Gastroesophageal sphincter (tissue), 4 donors: ENCODE measurements around the gene STT3B. TPM values are rescaled to one million over a fixed set of nuclear protein-coding genes. Genes with fewer than 3 reads are reported as not detected.
"Not testable (repeated sequence)": the region's sequence is repeated elsewhere in the genome, so short reads cannot be mapped to it uniquely, and the experiment has no call there.

Experiments used
- ATAC-seq: fragments of 150-250 bp; one replicate; pipeline ENCODE4 v1.9.1; 2016; ENCODE audit warnings: mild to moderate bottlenecking, moderate library complexity
- H3K27ac ChIP-seq, 4 donors: fragments of 200-600 bp; sonication (generic) in 3 of 4; 1 replicate in 3 of 4; 2 replicates in 1 of 4; pipeline ENCODE4 v1.5.1; 2016 to 2019
- H3K27me3 ChIP-seq: fragments of 200-600 bp; sonication (generic); one replicate; pipeline ENCODE4 v1.5.1; 2019
- H3K36me3 ChIP-seq, 2 donors: fragments of 200-600 bp; sonication (generic); one replicate each; pipeline ENCODE4 v1.5.1; 2019; ENCODE audit warnings: control low read depth in 1 of 2
- H3K4me1 ChIP-seq, 3 donors: fragments of 200-600 bp; sonication (generic); 1 replicate in 2 of 3; 2 replicates in 1 of 3; pipeline ENCODE4 v1.5.1; 2016 to 2019; ENCODE audit warnings: control low read depth in 2 of 3
- H3K4me3 ChIP-seq, 2 donors: fragments of 200-600 bp; sonication (generic); one replicate each; pipeline ENCODE4 v1.5.1; 2019; ENCODE audit warnings: mild to moderate bottlenecking in 1 of 2, moderate library complexity in 1 of 2
- H3K9me3 ChIP-seq, 3 donors: fragments of 200-600 bp; sonication (generic); one replicate each; pipeline ENCODE4 v1.5.1; 2017 to 2019; ENCODE audit warnings: control low read depth in 2 of 3
- EP300 ChIP-seq: sonication (generic); formaldehyde crosslinking; IDR thresholded peaks from one replicate; pipeline ENCODE4 v1.6.1; 2017; ENCODE audit warnings: antibody characterized with exemption, mild to moderate bottlenecking
- POLR2A ChIP-seq, 2 donors: fragments of 450-650 bp; IDR thresholded peaks; one replicate each; pipeline ENCODE4 v1.6.1; 2017; ENCODE audit warnings: antibody characterized with exemption in 2 of 2, mild to moderate bottlenecking in 2 of 2, moderate library complexity in 1 of 2
- POLR2AphosphoS5 ChIP-seq: sonication (generic); formaldehyde crosslinking; IDR thresholded peaks from one replicate; pipeline ENCODE4 v1.6.1; 2017; ENCODE audit warnings: antibody characterized with exemption
- WGBS, 2 donors: methylation state at CpG; one replicate each; pipeline ENCODE4 v1.1.5; 2018; ENCODE audit warnings: low coverage in 1 of 2; 5-methylcytosine and 5-hydroxymethylcytosine counted together
- total RNA-seq, 4 donors: library from RNA; depleted of rRNA; stranded (reverse); fragments of >200 nt; gene quantifications; one replicate each; pipeline ENCODE4 v1.1.0, GENCODE V29; 2016
- TF ChIP-seq, protein P1 (sequence below), 4 experiments: fragments of 200-600 bp in 2 of 4; fragments of 450-650 bp in 2 of 4; sonication (generic) in 1 of 4; IDR thresholded peaks; one replicate each; pipeline ENCODE4 v1.5.1; 2017 to 2019; ENCODE audit warnings: antibody characterized with exemption in 4 of 4, mild to moderate bottlenecking in 2 of 4, moderate library complexity in 2 of 4

STT3B gene
- total RNA-seq, 4 donors from 2014 or later: 75.4 to 107 (median 94.1) TPM

DNA sequence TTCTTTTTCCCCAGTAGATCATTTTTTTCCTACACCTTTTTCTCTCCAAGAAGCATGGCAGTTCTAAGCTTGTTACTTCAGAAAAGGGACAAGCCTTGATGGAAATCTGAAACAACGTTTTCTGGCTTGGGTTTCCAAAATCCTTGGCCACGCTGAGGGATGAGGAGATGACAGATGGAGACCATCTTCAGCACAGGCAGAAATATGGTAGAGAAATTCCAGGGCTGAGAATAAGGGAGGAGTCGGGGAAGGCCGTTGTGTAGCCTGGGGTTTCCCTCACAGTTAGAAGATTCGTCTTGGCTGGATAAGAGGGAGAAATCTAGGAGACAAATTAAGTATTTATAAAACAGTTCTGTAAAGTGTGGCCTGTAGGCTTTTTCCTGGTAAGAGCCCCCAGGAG, 33.9 kb upstream of the STT3B start:
- 30 to 42% methylated on average over 2 to 4 of the region's 5 CpGs for WGBS, 2 donors

DNA sequence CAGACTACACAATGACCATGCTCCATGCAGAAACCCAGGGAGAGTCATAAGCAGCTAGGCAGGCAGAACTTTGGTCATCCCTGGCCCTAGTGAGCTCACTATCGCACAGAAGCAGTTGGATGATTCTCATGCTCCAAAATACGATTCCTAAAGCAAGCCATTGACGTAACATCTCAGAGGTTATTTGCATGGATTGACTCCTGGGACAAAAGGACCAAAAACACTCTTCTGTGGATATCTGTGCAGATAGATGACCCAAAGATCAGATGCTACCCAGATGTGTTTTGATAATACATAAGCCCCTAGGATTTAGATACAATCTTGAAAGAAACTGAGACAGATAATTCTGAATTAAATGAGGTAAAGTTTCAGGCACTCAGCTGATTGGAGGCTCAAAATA, 33.4 kb upstream of the STT3B start:
- Histone ChIP-seq H3K4me3 (no peak overlapping the region), H3K27ac (no peak overlapping the region), H3K9me3 (no peaks in the 10 kb centered on the region), H3K27me3 (no peaks in the 10 kb centered on the region), H3K4me1 (no peaks in the 10 kb centered on the region), H3K36me3 (no peaks in the 10 kb centered on the region)
- 77 to 100% methylated on average over 1 to 2 of the region's 3 CpGs for WGBS, 2 donors
- ATAC-seq: no peak
- no peak for TF ChIP-seq EP300
- TF ChIP-seq, protein P1, sequence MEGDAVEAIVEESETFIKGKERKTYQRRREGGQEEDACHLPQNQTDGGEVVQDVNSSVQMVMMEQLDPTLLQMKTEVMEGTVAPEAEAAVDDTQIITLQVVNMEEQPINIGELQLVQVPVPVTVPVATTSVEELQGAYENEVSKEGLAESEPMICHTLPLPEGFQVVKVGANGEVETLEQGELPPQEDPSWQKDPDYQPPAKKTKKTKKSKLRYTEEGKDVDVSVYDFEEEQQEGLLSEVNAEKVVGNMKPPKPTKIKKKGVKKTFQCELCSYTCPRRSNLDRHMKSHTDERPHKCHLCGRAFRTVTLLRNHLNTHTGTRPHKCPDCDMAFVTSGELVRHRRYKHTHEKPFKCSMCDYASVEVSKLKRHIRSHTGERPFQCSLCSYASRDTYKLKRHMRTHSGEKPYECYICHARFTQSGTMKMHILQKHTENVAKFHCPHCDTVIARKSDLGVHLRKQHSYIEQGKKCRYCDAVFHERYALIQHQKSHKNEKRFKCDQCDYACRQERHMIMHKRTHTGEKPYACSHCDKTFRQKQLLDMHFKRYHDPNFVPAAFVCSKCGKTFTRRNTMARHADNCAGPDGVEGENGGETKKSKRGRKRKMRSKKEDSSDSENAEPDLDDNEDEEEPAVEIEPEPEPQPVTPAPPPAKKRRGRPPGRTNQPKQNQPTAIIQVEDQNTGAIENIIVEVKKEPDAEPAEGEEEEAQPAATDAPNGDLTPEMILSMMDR (IDR thresholded peaks at IDR 0.05): no peak

More for the DNA sequence above, 33.9 kb upstream of the STT3B start:
- Histone ChIP-seq H3K4me3 (no peak overlapping the region), H3K27ac (no peak overlapping the region), H3K36me3 (no peaks in the 10 kb centered on the region), H3K27me3 (no peaks in the 10 kb centered on the region), H3K4me1 (no peaks in the 10 kb centered on the region), H3K9me3 (no peaks in the 10 kb centered on the region)
- ATAC-seq: no peak
- no peak for TF ChIP-seq EP300
- no peak for TF ChIP-seq POLR2A (IDR thresholded peaks at IDR 0.05)
- no peak for TF ChIP-seq POLR2AphosphoS5

DNA sequence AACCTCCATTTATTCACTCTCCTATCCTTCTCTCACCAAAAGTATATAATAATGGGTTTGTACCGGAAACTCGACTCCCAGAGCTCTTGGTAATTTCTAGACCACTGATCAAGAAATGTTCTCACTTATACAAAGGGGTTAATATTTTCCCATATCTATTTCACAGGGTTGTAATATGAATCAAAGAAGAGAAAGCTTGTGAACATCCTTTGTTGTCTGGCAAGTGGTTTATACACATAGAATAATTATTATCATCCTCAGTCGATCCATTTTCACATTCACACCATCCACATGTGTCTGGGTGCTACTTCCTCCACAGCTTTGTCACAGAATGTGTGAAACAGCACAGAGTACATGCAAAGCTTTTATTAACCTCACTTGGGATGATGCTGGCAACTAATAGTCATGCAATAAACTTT, 29.9 kb upstream of the STT3B start:
- Histone ChIP-seq H3K4me1 (no peaks in the 10 kb centered on the region), H3K27me3 (no peaks in the 10 kb centered on the region), H3K9me3 (no peaks in the 10 kb centered on the region), H3K4me3 (no peak overlapping the region), H3K27ac (no peak overlapping the region), H3K36me3 (no peaks in the 10 kb centered on the region)
- TF ChIP-seq POLR2A (IDR thresholded peaks at IDR 0.05): no peak
- TF ChIP-seq, protein P1 (IDR thresholded peaks at IDR 0.05): no peak
- TF ChIP-seq POLR2AphosphoS5: no peak
- TF ChIP-seq EP300: no peak
- 83 to 90% methylated on average over 3 of the region's 3 CpGs for WGBS, 2 donors
- no peak for ATAC-seq

DNA sequence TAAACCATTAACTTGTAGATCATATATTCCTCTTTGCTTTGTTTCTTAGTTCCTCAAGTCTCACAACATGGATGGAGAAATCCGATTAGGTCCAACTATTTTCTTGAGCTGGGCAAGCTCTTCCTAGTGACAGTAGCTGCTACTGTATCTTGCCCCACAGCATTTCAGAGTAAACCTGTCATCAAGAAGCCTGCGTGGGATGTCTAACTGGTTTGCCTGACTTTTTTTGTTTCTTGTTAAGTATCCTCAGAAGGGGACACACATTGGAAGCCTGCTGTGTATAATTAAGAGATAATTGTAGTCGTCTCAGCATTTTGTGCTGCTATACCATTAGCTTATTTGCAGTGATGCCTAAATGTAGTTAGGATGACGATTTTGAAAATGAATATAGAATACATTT, 29.3 kb upstream of the STT3B start:
- ATAC-seq: no peak
- no peaks in the 10 kb centered on the region for H3K36me3 ChIP-seq
- WGBS, 2 donors: 66 to 76% methylated on average over 4 of the region's 4 CpGs
- H3K27me3 ChIP-seq: no peaks in the 10 kb centered on the region
- no peak overlapping the region for H3K4me3 ChIP-seq
- TF ChIP-seq POLR2AphosphoS5: no peak
- H3K4me1 ChIP-seq: no peaks in the 10 kb centered on the region
- H3K27ac ChIP-seq: no peak overlapping the region
- no peaks in the 10 kb centered on the region for H3K9me3 ChIP-seq

DNA sequence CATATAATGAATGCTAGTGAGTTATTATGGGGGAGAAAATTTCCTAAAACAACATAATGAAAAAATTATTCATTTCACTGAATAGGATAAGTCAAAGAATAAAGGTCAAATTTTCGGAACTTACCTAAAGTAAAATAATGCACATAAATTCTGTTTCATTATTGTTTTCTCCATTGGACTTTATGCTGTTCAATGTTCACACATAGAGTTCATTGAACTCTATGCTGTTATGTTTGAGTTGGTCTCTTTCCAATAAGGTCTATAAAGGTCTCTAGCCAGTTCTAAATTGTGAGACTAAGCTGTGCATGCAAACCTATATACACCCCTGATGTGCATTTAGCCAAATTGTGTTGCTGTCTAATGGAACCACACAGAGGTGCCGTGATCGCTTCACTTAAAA, 28.5 kb upstream of the STT3B start:
- H3K27me3 ChIP-seq: no peaks in the 10 kb centered on the region
- H3K9me3 ChIP-seq: no peaks in the 10 kb centered on the region
- no peak for ATAC-seq
- WGBS, 2 donors: 94 to 99% methylated on average over 3 of the region's 3 CpGs
- H3K4me3 ChIP-seq: no peak overlapping the region
- H3K36me3 ChIP-seq: no peaks in the 10 kb centered on the region
- H3K4me1 ChIP-seq: no peaks in the 10 kb centered on the region
- no peak overlapping the region for H3K27ac ChIP-seq
- TF ChIP-seq POLR2AphosphoS5: no peak
- TF ChIP-seq EP300: no peak
- TF ChIP-seq, protein P1 (IDR thresholded peaks at IDR 0.05): no peak
- TF ChIP-seq POLR2A (IDR thresholded peaks at IDR 0.05): no peak

DNA sequence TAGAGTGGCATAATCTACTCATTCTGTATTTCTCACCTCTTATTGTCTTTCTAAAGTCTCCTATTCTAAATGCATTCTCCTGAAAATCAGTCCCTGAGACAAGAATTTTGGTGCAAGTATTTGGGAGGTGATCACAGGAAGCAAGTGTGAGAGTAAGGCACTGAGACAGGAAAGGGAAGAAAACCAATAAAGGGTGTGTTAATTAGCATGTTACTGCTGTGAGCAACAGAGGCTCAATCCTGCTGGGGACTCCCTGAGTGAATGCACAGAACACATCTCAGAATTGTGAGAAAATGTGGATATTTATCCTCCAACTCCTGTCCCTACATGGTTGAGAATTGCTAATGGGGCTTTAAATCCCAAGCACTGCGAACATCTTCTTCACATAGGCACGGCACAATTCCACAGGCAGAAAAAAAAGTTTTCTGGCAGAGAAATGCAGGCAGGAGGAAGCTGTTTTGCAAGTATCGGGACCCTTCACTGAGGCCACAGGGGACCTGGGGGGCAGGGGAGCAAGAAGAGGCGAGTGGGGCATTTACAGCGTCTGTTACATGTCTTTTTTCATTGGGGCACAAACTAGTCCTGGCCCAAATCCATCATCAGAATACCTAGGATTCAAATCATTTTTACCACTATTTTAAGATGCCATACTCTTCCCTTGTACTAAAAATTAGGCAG, 27.2 kb upstream of the STT3B start:
- no peak for ATAC-seq
- Histone ChIP-seq H3K36me3 (no peaks in the 10 kb centered on the region), H3K9me3 (no peaks in the 10 kb centered on the region), H3K4me3 (no peak overlapping the region), H3K27ac (no peak overlapping the region), H3K4me1 (no peaks in the 10 kb centered on the region), H3K27me3 (no peaks in the 10 kb centered on the region)
- TF ChIP-seq, protein P1 (IDR thresholded peaks at IDR 0.05): no peak
- TF ChIP-seq POLR2A (IDR thresholded peaks at IDR 0.05) (no peak), EP300 (no peak), POLR2AphosphoS5 (no peak)
- 48 to 59% methylated on average over 3 to 5 of the region's 5 CpGs for WGBS, 2 donors

DNA sequence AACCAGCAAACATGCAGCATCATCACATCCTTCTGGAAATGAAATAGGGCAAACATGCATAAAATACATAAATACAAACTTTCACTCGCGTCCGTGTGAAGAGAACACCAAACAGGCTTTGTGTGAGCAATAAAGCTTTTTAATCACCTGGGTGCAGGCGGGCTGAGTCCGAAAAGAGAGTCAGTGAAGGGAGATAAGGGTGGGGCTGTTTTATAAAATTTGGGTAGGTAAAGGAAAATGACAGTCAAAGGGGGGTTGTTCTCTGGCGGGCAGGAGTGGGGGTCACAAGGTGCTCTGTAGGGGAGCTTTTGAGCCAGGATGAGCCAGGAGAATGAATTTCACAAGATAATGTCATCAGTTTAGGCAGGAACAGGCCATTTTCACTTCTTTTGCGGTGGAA, 26.2 kb upstream of the STT3B start:
- H3K9me3 ChIP-seq, H3K4me3 ChIP-seq, H3K27ac ChIP-seq, H3K27me3 ChIP-seq, H3K4me1 ChIP-seq, H3K36me3 ChIP-seq, ATAC-seq: not testable (repeated sequence)
- WGBS, 2 donors: 78 to 82% methylated on average over 5 to 7 of the region's 7 CpGs
